Mammary epithelial cell (primary cell): ENCODE measurements around the gene ZFHX3.

ENCODE experiments used
- CTCF ChIP-seq, 2 donors: IDR thresholded peaks in 1 of 2; conservative IDR thresholded peaks in 1 of 2; 2 replicates each; pipeline ENCODE4 v1.5.1; 2011 to 2012; ENCODE audit warnings: inconsistent platforms in 2 of 2, low read length in 2 of 2, mild to moderate bottlenecking in 2 of 2, control low read depth in 1 of 2, low read depth in 1 of 2; ENCODE audit not compliant: insufficient read depth in 1 of 2; ENCODE audit errors: extremely low read depth in 1 of 2
- EZH2 ChIP-seq: IDR thresholded peaks from 2 replicates; pipeline ENCODE4 v1.6.1; 2012; ENCODE audit warnings: low read length, inconsistent platforms, borderline replicate concordance

- no peak for TF ChIP-seq CTCF (conservative IDR thresholded peaks at IDR 0.05 in 1 of 2, IDR thresholded peaks at IDR 0.05 in 1 of 2; ENCODE audit: extremely low read depth in 1 of 2, insufficient read depth in 1 of 2, low read depth in 1 of 2, low read length in 2 of 2)
- no peak for TF ChIP-seq EZH2
These were observed 203.6 kb downstream of the ZFHX3 start for GRCh38 chr16:72844225-72844920.
